HEK293 (cell line): Measurements from ENCODE around the gene TMPRSS4.

Experiments used
- CTCF ChIP-seq: fragments of 450-650 bp; formaldehyde crosslinking; IDR thresholded peaks from 2 replicates; pipeline ENCODE4 v1.5.1; 2016; ENCODE audit warnings: missing biosample characterization, missing genetic modification characterization
- TCF7L2 ChIP-seq: IDR thresholded peaks from 2 replicates; pipeline ENCODE4 v1.6.1; 2011; ENCODE audit warnings: low read depth, mild to moderate bottlenecking, inconsistent platforms, low read length, moderate library complexity, borderline replicate concordance
- ZNF214 ChIP-seq: fragments of 450-650 bp; formaldehyde crosslinking; IDR thresholded peaks from 2 replicates; pipeline ENCODE4 v1.5.1; 2017; ENCODE audit warnings: missing biosample characterization, mild to moderate bottlenecking, missing genetic modification characterization, borderline replicate concordance

- no peak for TF ChIP-seq TCF7L2
- no peak for TF ChIP-seq ZNF214
- no peak for TF ChIP-seq CTCF (tag by site-specific recombination)
Measured at GRCh38 chr11:118046964-118047700, 29.7 kb upstream of the TMPRSS4 start.
